Activated CD4-positive, alpha-beta memory T cell treated with anti-CD3 and anti-CD28 coated beads for 36 hours (primary cell): ENCODE results near the gene ANXA1. TPM values are rescaled to one million over a fixed set of nuclear protein-coding genes. Genes with fewer than 3 reads are reported as not detected.
A peak's percentile ranks its signal among the peaks of the same experiment; 100 is the strongest.

Experiments used
- CTCF ChIA-PET: fragments of 350-600 bp; sonication (Branson Sonifier 250); formaldehyde crosslinking; loops from one replicate; lab custom pipeline; 2021; ENCODE audit warnings: antibody characterized with exemption, inconsistent platforms; lab: Charles Lee
- POLR2A ChIA-PET: fragments of 350-600 bp; sonication (Branson Sonifier 250); formaldehyde crosslinking; loops from one replicate; lab custom pipeline; 2021; ENCODE audit warnings: antibody characterized with exemption; lab: Charles Lee
- DNase-seq: peaks from one replicate; pipeline ENCODE4 v3.0.0-alpha.2; 2020
- H3K27ac Mint-ChIP-seq: one replicate; pipeline ENCODE4 v1.8.0; 2021; ENCODE audit warnings: mixed read lengths
- H3K27me3 Mint-ChIP-seq: one replicate; pipeline ENCODE4 v1.8.0; 2021; ENCODE audit warnings: mixed read lengths
- H3K36me3 Mint-ChIP-seq: one replicate; pipeline ENCODE4 v1.8.0; 2021; ENCODE audit warnings: mixed read lengths
- H3K4me1 Mint-ChIP-seq: one replicate; pipeline ENCODE4 v1.8.0; 2021; ENCODE audit warnings: low read depth, mixed read lengths
- H3K4me3 Mint-ChIP-seq: one replicate; pipeline ENCODE4 v1.8.0; 2021; ENCODE audit warnings: mild to moderate bottlenecking, mixed read lengths
- H3K9me3 Mint-ChIP-seq: one replicate; pipeline ENCODE4 v1.8.0; 2021; ENCODE audit warnings: mixed read lengths
- intact Hi-C: fragments of 100-400 bp; cut with micrococcal nuclease; formaldehyde crosslinking; loops from one replicate; pipeline ENCODE4 v1.15.1; 2023
- total RNA-seq, 2 experiments: library from RNA; stranded (reverse); gene quantifications; one replicate each; pipeline ENCODE4 v1.2.3, GENCODE V29; 2021

Gene ANXA1
- total RNA-seq, 2 experiments from 2014 or later, result 67.7 to 67.9 TPM

- no peak for DNase-seq
- intact Hi-C loops, result loop anchor here (1.0 to 10.0 kb wide), 11 partner anchors 9 to 1993 kb away; partner anchors contain the start of genes CARNMT1, CEMIP2, NMRK1 and OSTF1
- Mint-ChIP-seq H3K27ac (peak overlapping the region; percentile 75), H3K9me3 (no peaks in the 10 kb centered on the region), H3K4me1 (peaks cover 77% of the 10 kb centered on the region), H3K36me3 (peaks cover 8% of the 10 kb centered on the region), H3K4me3 (peak overlapping the region; percentile 83), H3K27me3 (no peaks in the 10 kb centered on the region)
- ChIA-PET CTCF (interaction anchor here (1.0 to 2.0 kb wide), 7 partner anchors 8 to 47 kb away, joined by 3 to 8 read pairs (median 4); no protein-coding TSS in a partner anchor), POLR2A (interaction anchor here (0.8 to 1.5 kb wide), 2 partner anchors 21 to 23 kb away, joined by 3 to 4 read pairs; no protein-coding TSS in a partner anchor)
These were observed 3.1 kb downstream of the ANXA1 start for GRCh38 chr9:73154722-73155121.

DNA sequence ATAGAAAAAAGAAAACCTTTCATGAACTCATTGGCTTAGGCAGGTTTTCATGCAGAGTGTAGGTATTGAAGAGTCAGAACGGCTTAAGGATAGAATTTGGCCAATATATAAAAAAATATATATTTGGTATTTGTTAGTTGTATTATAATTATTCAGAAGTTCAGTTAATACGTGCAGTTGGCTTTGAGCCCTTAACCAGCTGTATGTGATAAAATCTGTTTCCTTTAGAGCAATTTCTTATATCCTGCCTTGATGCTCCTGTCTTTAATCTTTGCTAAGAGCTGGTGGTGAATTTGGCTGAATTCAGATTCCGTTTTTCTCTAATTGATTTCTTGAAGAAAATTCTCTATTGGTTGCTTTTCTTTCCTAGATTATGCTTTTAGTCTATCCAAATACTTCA lies 3.7 kb downstream of the ANXA1 start:
- no peaks in the 10 kb centered on the region for H3K9me3 Mint-ChIP-seq
- peak overlapping the region; percentile 83 for H3K4me3 Mint-ChIP-seq
- peaks cover 76% of the 10 kb centered on the region for H3K4me1 Mint-ChIP-seq
- no peak for DNase-seq
- H3K27ac Mint-ChIP-seq, result peak overlapping the region; percentile 75
- no peaks in the 10 kb centered on the region for H3K27me3 Mint-ChIP-seq
- intact Hi-C loops, result loop anchor here (1.0 to 10.0 kb wide), 4 partner anchors 8 to 1869 kb away; partner anchors contain the start of gene CARNMT1
- H3K36me3 Mint-ChIP-seq, result peaks cover 14% of the 10 kb centered on the region
- CTCF ChIA-PET, result interaction anchor here (1.0 to 2.0 kb wide), 7 partner anchors 8 to 48 kb away, joined by 3 to 8 read pairs (median 4); no protein-coding TSS in a partner anchor
- POLR2A ChIA-PET, result interaction anchor here (0.8 to 1.5 kb wide), 2 partner anchors 22 to 24 kb away, joined by 3 to 4 read pairs; no protein-coding TSS in a partner anchor

GRCh38 chr9:73155968-73156864 lies 4.6 kb downstream of the ANXA1 start:
- CTCF ChIA-PET, result interaction anchor here (1.1 to 2.0 kb wide), 3 partner anchors 12 to 49 kb away, joined by 3 to 8 read pairs (median 4); no protein-coding TSS in a partner anchor
- Mint-ChIP-seq H3K4me3 (peak overlapping the region; percentile 41), H3K27me3 (no peaks in the 10 kb centered on the region), H3K4me1 (peaks cover 75% of the 10 kb centered on the region), H3K36me3 (peaks cover 20% of the 10 kb centered on the region), H3K27ac (peak overlapping the region; percentile 77), H3K9me3 (no peaks in the 10 kb centered on the region)
- POLR2A ChIA-PET, result interaction anchor here (1.5 kb wide), 1 partner anchor 22 kb away, joined by 4 read pairs; no protein-coding TSS in a partner anchor
- no peak for DNase-seq
- intact Hi-C loops, result loop anchor here (1.0 to 10.0 kb wide), 4 partner anchors 7 to 1869 kb away; partner anchors contain the start of gene CARNMT1

DNA sequence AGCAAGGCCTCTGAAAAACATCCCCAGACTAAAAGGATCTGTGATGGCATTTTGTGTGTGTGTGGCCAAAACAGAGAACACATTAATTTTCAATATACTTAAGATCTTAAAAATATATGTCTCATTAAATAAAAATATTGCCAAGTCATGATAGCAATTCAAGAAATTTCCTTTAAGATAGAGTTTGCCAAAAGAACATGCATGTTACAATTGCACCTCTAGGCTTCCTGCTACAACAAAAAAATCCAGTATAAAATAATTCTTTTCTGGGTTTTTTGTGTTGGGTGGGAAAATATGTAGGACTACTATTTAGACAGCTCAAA lies 5.2 kb downstream of the ANXA1 start:
- Mint-ChIP-seq H3K4me1 (peaks cover 70% of the 10 kb centered on the region), H3K4me3 (no peak overlapping the region), H3K27me3 (no peaks in the 10 kb centered on the region), H3K27ac (peak overlapping the region; percentile 77), H3K36me3 (peaks cover 21% of the 10 kb centered on the region), H3K9me3 (no peaks in the 10 kb centered on the region)
- ChIA-PET POLR2A (interaction anchor here (1.2 kb wide), 2 partner anchors 23 to 794 kb away, joined by 3 read pairs; no protein-coding TSS in a partner anchor), CTCF (interaction anchor here (0.6 kb wide), 1 partner anchor 629 kb away, joined by 4 read pairs; no protein-coding TSS in a partner anchor)
- intact Hi-C loops, result loop anchor here (10.0 kb wide), 3 partner anchors 572 to 1868 kb away; partner anchors contain the start of gene CARNMT1
- DNase-seq, result no peak

DNA sequence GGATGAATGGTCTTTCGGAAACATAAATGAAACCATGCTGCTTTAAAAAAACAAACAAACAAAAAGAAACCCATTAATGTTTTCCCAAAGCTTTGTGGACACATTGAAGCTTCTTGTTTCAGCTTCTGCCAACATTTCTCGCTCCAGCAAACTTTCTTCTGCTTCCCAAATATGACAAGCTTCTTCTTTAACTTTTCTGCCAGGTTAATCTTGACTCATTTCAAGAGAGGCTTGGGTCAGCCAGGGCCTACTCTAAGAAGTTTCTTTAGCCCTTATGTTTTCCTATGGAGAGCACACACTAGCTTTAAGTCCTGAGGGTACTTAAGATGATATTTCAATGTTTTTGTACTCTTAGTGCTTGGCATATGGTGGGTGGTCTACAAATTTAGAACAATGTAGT lies 6.1 kb downstream of the ANXA1 start:
- POLR2A ChIA-PET, result interaction anchor here (1.2 kb wide), 2 partner anchors 24 to 795 kb away, joined by 3 read pairs; no protein-coding TSS in a partner anchor
- H3K4me3 Mint-ChIP-seq, result peak overlapping the region; percentile 60
- H3K27ac Mint-ChIP-seq, result peak overlapping the region; percentile 89
- no peaks in the 10 kb centered on the region for H3K9me3 Mint-ChIP-seq
- CTCF ChIA-PET, result interaction anchor here (2.2 kb wide), 1 partner anchor 50 kb away, joined by 8 read pairs; no protein-coding TSS in a partner anchor
- no peak for DNase-seq
- peaks cover 26% of the 10 kb centered on the region for H3K36me3 Mint-ChIP-seq
- H3K27me3 Mint-ChIP-seq, result no peaks in the 10 kb centered on the region
- peaks cover 70% of the 10 kb centered on the region for H3K4me1 Mint-ChIP-seq
- intact Hi-C loops, result loop anchor here (1.0 to 10.0 kb wide), 4 partner anchors 42 to 1867 kb away; partner anchors contain the start of gene CARNMT1

GRCh38 chr9:73158723-73159122 lies 7.1 kb downstream of the ANXA1 start:
- intact Hi-C loops, result loop anchor here (1.0 to 10.0 kb wide), 5 partner anchors 9 to 1866 kb away; partner anchors contain the start of gene CARNMT1
- no peaks in the 10 kb centered on the region for H3K27me3 Mint-ChIP-seq
- peaks cover 32% of the 10 kb centered on the region for H3K36me3 Mint-ChIP-seq
- DNase-seq, result no peak
- peaks cover 73% of the 10 kb centered on the region for H3K4me1 Mint-ChIP-seq
- POLR2A ChIA-PET, result no interaction called here
- peak overlapping the region; percentile 89 for H3K27ac Mint-ChIP-seq
- CTCF ChIA-PET, result interaction anchor here (2.2 kb wide), 1 partner anchor 51 kb away, joined by 8 read pairs; no protein-coding TSS in a partner anchor
- H3K4me3 Mint-ChIP-seq, result peak overlapping the region; percentile 60
- no peaks in the 10 kb centered on the region for H3K9me3 Mint-ChIP-seq

DNA sequence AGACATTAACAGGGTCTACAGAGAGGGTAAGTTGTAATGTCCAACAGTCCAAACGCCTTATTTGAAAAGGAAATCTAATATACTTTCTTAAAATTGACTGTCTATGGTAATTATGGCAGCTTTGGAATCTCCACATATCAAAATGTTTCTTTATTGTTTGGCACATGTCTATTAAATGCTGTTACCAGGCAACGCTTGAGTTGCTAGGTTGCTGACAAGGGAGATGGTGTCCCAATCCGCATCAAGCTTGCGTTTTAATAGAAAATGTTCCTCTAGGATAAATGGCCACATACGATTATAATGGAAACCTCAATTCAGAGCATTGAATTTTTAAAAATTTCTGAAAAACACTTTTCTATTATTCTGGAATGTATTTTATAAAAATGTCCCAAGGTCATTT lies 9.2 kb downstream of the ANXA1 start:
- H3K4me3 Mint-ChIP-seq, result no peak overlapping the region
- H3K9me3 Mint-ChIP-seq, result no peaks in the 10 kb centered on the region
- intact Hi-C loops, result no loop called here
- no peaks in the 10 kb centered on the region for H3K27me3 Mint-ChIP-seq
- POLR2A ChIA-PET, result no interaction called here
- H3K36me3 Mint-ChIP-seq, result peaks cover 43% of the 10 kb centered on the region
- DNase-seq, result no peak
- no peak overlapping the region for H3K27ac Mint-ChIP-seq
- CTCF ChIA-PET, result interaction anchor here (1.6 kb wide), 1 partner anchor 53 kb away, joined by 5 read pairs; no protein-coding TSS in a partner anchor
- peaks cover 59% of the 10 kb centered on the region for H3K4me1 Mint-ChIP-seq

DNA sequence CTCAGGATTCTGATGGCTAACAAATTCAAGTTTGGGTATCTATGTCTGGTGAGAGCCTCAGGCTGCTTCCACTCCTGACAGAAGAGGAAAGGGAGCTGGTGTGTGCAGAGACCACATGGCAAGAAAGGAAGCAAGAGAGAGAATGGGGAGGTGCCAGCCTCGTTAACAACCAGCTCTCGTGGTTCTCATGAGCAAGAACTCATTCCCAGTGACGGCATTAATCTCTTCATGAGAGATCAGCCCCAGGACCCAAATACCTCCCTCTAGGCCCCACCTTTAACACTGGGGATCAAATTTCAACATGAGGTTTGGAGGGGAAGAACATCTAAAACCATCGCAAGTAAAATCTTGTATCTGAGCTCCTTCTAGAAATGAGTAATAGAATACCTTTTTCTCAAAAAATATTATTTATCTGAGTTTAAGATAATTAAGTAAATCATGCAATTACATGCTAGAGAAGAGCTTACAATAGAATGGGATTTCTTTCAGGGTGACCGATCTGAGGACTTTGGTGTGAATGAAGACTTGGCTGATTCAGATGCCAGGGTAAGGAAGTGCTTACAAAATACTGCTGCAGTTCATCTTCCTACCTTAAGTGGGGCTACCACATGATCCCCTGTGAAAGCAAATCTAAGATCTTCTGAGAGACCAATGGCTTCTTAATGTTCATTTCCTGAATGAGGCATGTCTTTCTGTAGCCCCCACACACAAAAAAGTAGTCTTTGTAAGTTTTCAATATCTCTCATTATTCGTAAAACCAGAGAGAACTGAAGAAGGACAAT lies 11.5 kb downstream of the ANXA1 start:
- intact Hi-C loops, result loop anchor here (1.0 kb wide), 1 partner anchor 8 kb away; no protein-coding TSS in a partner anchor
- Mint-ChIP-seq H3K27ac (peak overlapping the region; percentile 85), H3K4me1 (peaks cover 54% of the 10 kb centered on the region), H3K9me3 (no peaks in the 10 kb centered on the region), H3K36me3 (peaks cover 52% of the 10 kb centered on the region), H3K27me3 (no peaks in the 10 kb centered on the region), H3K4me3 (peak overlapping the region; percentile 20)
- DNase-seq, result peak; percentile 31
- CTCF ChIA-PET, result interaction anchor here (0.9 to 1.2 kb wide), 5 partner anchors 8 to 56 kb away, joined by 3 to 6 read pairs (median 4); no protein-coding TSS in a partner anchor
- POLR2A ChIA-PET, result no interaction called here

DNA sequence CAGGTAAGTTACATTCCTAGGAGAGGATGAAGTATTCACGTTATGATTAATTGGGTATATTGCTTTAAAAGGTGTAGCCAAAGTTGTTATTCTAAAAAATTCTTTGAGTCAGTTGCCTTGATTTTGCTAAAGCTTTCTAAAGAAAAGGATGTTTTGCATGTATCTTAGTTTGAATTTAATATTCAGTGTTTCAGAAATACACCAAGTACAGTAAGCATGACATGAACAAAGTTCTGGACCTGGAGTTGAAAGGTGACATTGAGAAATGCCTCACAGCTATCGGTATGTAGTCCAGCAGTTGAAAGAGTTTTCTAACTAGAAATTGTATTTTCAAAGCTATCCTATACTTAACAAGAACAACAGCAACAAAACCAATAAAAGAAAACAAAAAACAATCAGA lies 14.2 kb downstream of the ANXA1 start:
- DNase-seq, result no peak
- POLR2A ChIA-PET, result no interaction called here
- H3K4me3 Mint-ChIP-seq, result no peak overlapping the region
- no peaks in the 10 kb centered on the region for H3K27me3 Mint-ChIP-seq
- intact Hi-C loops, result loop anchor here (5.0 kb wide), 1 partner anchor 34 kb away; no protein-coding TSS in a partner anchor
- peaks cover 45% of the 10 kb centered on the region for H3K36me3 Mint-ChIP-seq
- H3K9me3 Mint-ChIP-seq, result no peaks in the 10 kb centered on the region
- no peak overlapping the region for H3K27ac Mint-ChIP-seq
- peaks cover 35% of the 10 kb centered on the region for H3K4me1 Mint-ChIP-seq
- CTCF ChIA-PET, result interaction anchor here (0.8 kb wide), 1 partner anchor 11 kb away, joined by 3 read pairs; no protein-coding TSS in a partner anchor

DNA sequence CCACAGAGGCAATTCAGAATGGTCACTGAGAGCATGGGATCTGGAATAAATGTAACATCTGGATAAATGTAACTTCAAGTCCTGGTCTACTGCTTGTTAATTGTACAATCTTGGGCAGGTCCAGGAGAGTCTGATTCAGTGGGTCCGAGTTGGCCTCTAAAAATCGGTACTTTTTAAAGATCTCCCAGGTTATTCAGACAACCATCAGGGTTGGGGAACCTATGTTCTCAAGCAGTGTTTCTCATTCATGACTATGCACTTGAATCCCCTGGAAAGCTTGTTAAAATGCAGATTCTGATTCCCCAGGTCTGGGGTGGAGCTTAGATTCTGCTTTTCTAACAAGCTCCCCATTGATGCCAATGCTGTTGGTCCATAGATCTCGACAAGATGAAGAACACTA lies 14.8 kb downstream of the ANXA1 start:
- no peaks in the 10 kb centered on the region for H3K27me3 Mint-ChIP-seq
- peaks cover 35% of the 10 kb centered on the region for H3K4me1 Mint-ChIP-seq
- no peak overlapping the region for H3K27ac Mint-ChIP-seq
- H3K36me3 Mint-ChIP-seq, result peaks cover 44% of the 10 kb centered on the region
- no peak overlapping the region for H3K4me3 Mint-ChIP-seq
- ChIA-PET POLR2A (no interaction called here), CTCF (no interaction called here)
- intact Hi-C loops, result loop anchor here (5.0 kb wide), 1 partner anchor 34 kb away; no protein-coding TSS in a partner anchor
- no peaks in the 10 kb centered on the region for H3K9me3 Mint-ChIP-seq
- DNase-seq, result no peak

- Mint-ChIP-seq H3K27ac (peak overlapping the region; percentile 71), H3K4me3 (no peak overlapping the region), H3K9me3 (no peaks in the 10 kb centered on the region), H3K27me3 (no peaks in the 10 kb centered on the region), H3K4me1 (peaks cover 29% of the 10 kb centered on the region), H3K36me3 (peaks cover 40% of the 10 kb centered on the region)
- ChIA-PET CTCF (no interaction called here), POLR2A (no interaction called here)
- intact Hi-C loops, result loop anchor here (5.0 kb wide), 1 partner anchor 35 kb away; no protein-coding TSS in a partner anchor
- no peak for DNase-seq
These were observed 15.9 kb downstream of the ANXA1 start for GRCh38 chr9:73167614-73168013.
